K562 (cell line): ENCODE data around the gene C1orf116. TPM values are rescaled to one million over a fixed set of nuclear protein-coding genes. Genes with fewer than 3 reads are reported as not detected.

ENCODE experiments used
- ATAC-seq: fragments of 200-7000 bp; cut with Tn5 transposase; 3 replicates; pipeline ENCODE4 v1.9.1; 2020; ENCODE audit warnings: moderate library complexity
- BruUV-seq: library from RNA; stranded (reverse); fragments of 400-500 nt; replicated peaks from 2 replicates; lab custom pipeline; 2021; lab: Mats Ljungman, UMichigan
- CTCF ChIA-PET: fragments of 300-600 bp; formaldehyde crosslinking; extraction: SDS; loops from one replicate; lab custom pipeline; 2021; ENCODE audit warnings: low intra/inter-chr PET ratio; lab: Yijun Ruan, JAX
- POLR2A ChIA-PET: fragments of 300-600, 350-650 bp; sonication (Branson Sonifier 250); formaldehyde crosslinking; extraction: SDS; loops from one replicate; lab custom pipeline; 2021; ENCODE audit warnings: antibody characterized with exemption, inconsistent platforms; lab: Yijun Ruan, JAX
- DNase-seq, 4 experiments: peaks; one replicate each; pipeline versions ENCODE4 v3.0.0 to v3.0.0-alpha.2; 2011 to 2018; ENCODE audit warnings: low spot score in 3 of 4, mixed read lengths in 3 of 4; ENCODE audit errors: extremely low read depth in 1 of 4
- FAIRE-seq: peaks from 2 replicates; lab custom pipeline; 2011; peaks lifted over from hg19 to GRCh38; lab: Jason Lieb, UNC
- H2AFZ ChIP-seq: 2 replicates; pipeline ENCODE4 v1.6.0; 2011; ENCODE audit warnings: low read depth, low read length, control low read depth, inconsistent platforms
- H3K27ac ChIP-seq: fragments of 200-600 bp; 3 replicates; pipeline ENCODE4 v1.8.0; 2011; ENCODE audit warnings: low read depth, mild to moderate bottlenecking, control low read depth, inconsistent platforms, low read length, moderate library complexity, mixed read lengths; ENCODE audit errors: extremely low read depth
- H3K27me3 ChIP-seq, 2 experiments: fragments of 300-600 bp in 1 of 2; 2 replicates in 1 of 2; 3 replicates in 1 of 2; pipeline versions ENCODE4 v1.6.0 to v1.8.0; 2011; ENCODE audit warnings: inconsistent platforms in 2 of 2, low read length in 2 of 2, mild to moderate bottlenecking in 1 of 2, mixed read lengths in 1 of 2, moderate library complexity in 1 of 2; ENCODE audit not compliant: control insufficient read depth in 2 of 2, insufficient read depth in 2 of 2
- H3K36me3 ChIP-seq: fragments of 300-600 bp; 3 replicates; pipeline ENCODE4 v1.8.0; 2011; ENCODE audit warnings: mild to moderate bottlenecking, low read length, inconsistent platforms; ENCODE audit not compliant: control insufficient read depth, insufficient read depth
- H3K4me1 ChIP-seq, 2 experiments: fragments of 200-600 bp in 1 of 2; replicated peaks in 1 of 2; 2 replicates in 1 of 2; 3 replicates in 1 of 2; pipeline versions ENCODE4 v1.5.1 to v1.8.0; 2011; ENCODE audit warnings: inconsistent platforms in 2 of 2, low read length in 2 of 2, mild to moderate bottlenecking in 1 of 2, mixed read lengths in 1 of 2, moderate library complexity in 1 of 2; ENCODE audit not compliant: control insufficient read depth in 2 of 2, insufficient read depth in 2 of 2
- H3K4me2 ChIP-seq: 2 replicates; pipeline ENCODE4 v1.6.1; 2011; ENCODE audit warnings: low read length, control low read depth, inconsistent platforms, mixed read lengths; ENCODE audit not compliant: insufficient read depth
- H3K4me3 ChIP-seq: fragments of 200-600 bp; sonication (generic), shearing (Covaris generic); 2 replicates; pipeline ENCODE4 v1.5.1; 2016; ENCODE audit warnings: control low read depth, inconsistent platforms
- H3K79me2 ChIP-seq: fragments of 200-600 bp; 3 replicates; pipeline ENCODE4 v1.8.0; 2011; ENCODE audit warnings: low read length, inconsistent platforms; ENCODE audit not compliant: control insufficient read depth, insufficient read depth
- H3K9ac ChIP-seq, 2 experiments: 2 replicates each; pipeline versions ENCODE4 v1.6.0 to v1.6.1; 2011; ENCODE audit warnings: low read depth in 2 of 2, low read length in 2 of 2, control low read depth in 1 of 2, inconsistent platforms in 1 of 2, mild to moderate bottlenecking in 1 of 2, mixed read lengths in 1 of 2; ENCODE audit not compliant: insufficient read depth in 1 of 2
- H3K9me1 ChIP-seq: one replicate; pipeline ENCODE4 v1.6.0; 2011; ENCODE audit warnings: inconsistent platforms, mild to moderate bottlenecking, low read length, moderate library complexity; ENCODE audit not compliant: control insufficient read depth, insufficient read depth
- H3K9me3 ChIP-seq: replicated peaks from 2 replicates; pipeline ENCODE4 v1.5.1; 2011; ENCODE audit warnings: low read depth, low read length, inconsistent platforms; ENCODE audit not compliant: control insufficient read depth, insufficient read depth
- H4K20me1 ChIP-seq: replicated peaks from 2 replicates; pipeline ENCODE4 v1.6.1; 2011; ENCODE audit warnings: low read length, inconsistent platforms, mixed read lengths; ENCODE audit not compliant: control insufficient read depth, insufficient read depth
- ATF3 ChIP-seq, 2 experiments: fragments of 450-650 bp in 1 of 2; sonication (generic) in 1 of 2; formaldehyde crosslinking in 1 of 2; IDR thresholded peaks in 1 of 2; conservative IDR thresholded peaks in 1 of 2; 2 replicates each; pipeline versions ENCODE4 v1.6.1 to v1.8.1; 2016 to 2023; ENCODE audit warnings: mild to moderate bottlenecking in 2 of 2, moderate library complexity in 2 of 2, inconsistent platforms in 1 of 2, missing genetic modification reagents in 1 of 2
- E4F1 ChIP-seq: fragments of 250-450 bp; sonication (Bioruptor Pico); IDR thresholded peaks from 2 replicates; pipeline ENCODE4 v1.5.0; 2021; ENCODE audit warnings: mild to moderate bottlenecking, borderline replicate concordance
- JUND ChIP-seq, 2 experiments: IDR thresholded peaks; 2 replicates in 1 of 2; 3 replicates in 1 of 2; pipeline ENCODE4 v1.6.1; 2011; ENCODE audit warnings: borderline replicate concordance in 2 of 2, low read depth in 2 of 2, low read length in 2 of 2, improper control_type of control experiment in 1 of 2, missing biosample characterization in 1 of 2, missing genetic modification characterization in 1 of 2, missing genetic modification reagents in 1 of 2
- KAT8 ChIP-seq: fragments of 450-650 bp; IDR thresholded peaks from 2 replicates; pipeline ENCODE4 v1.6.1; 2016; ENCODE audit warnings: low read depth, mild to moderate bottlenecking
- NR2F6 ChIP-seq: fragments of 450-650 bp; formaldehyde crosslinking; IDR thresholded peaks from 2 replicates; pipeline ENCODE4 v1.4.0; 2020; ENCODE audit warnings: mild to moderate bottlenecking
- THAP7 ChIP-seq: fragments of 250-450 bp; sonication (Bioruptor Pico); IDR thresholded peaks from 2 replicates; pipeline ENCODE4 v1.5.0; 2021
- THRA ChIP-seq: fragments of 450-650 bp; IDR thresholded peaks from 2 replicates; pipeline ENCODE4 v1.6.1; 2017; ENCODE audit warnings: mild to moderate bottlenecking, moderate library complexity
- ZBED1 ChIP-seq: IDR thresholded peaks from 2 replicates; pipeline ENCODE4 v1.6.1; 2014
- ZNF140 ChIP-seq: fragments of 250-450 bp; sonication (Bioruptor Pico); IDR thresholded peaks from 2 replicates; pipeline ENCODE4 v1.8.0; 2021; ENCODE audit warnings: moderate library complexity, mild to moderate bottlenecking, inconsistent platforms
- ZNF436 ChIP-seq: fragments of 250-450, 450-650 bp; sonication (Bioruptor Pico); formaldehyde crosslinking; IDR thresholded peaks from 2 replicates; pipeline ENCODE4 v1.7.0; 2020; ENCODE audit warnings: mild to moderate bottlenecking
- ZNF583 ChIP-seq: fragments of 250-450 bp; sonication (Bioruptor Pico); IDR thresholded peaks from 2 replicates; pipeline ENCODE4 v1.4.0; 2020
- WGBS: fragments of 100-300 bp; shearing (Covaris generic); methylation state at CpG from one replicate; pipeline ENCODE4 v1.1.6; 2016; ENCODE audit warnings: low coverage, mixed read lengths; ENCODE audit not compliant: insufficient coverage; ENCODE audit errors: missing lambda C conversion rate; 5-methylcytosine and 5-hydroxymethylcytosine counted together
- in situ Hi-C: fragments of 300-500 bp; cut with MboI; formaldehyde crosslinking; loops from 4 replicates; pipeline ENCODE4 v1.15.0; 2018; ENCODE audit warnings: inconsistent platforms, mixed read lengths
- intact Hi-C: fragments of 100-400 bp; cut with micrococcal nuclease; formaldehyde crosslinking; loops from 2 replicates; pipeline ENCODE4 v1.14.2; 2022
- polyA plus RNA-seq, 8 experiments: library from polyadenylated mRNA; depleted of rRNA in 4 of 8; stranded (reverse) in 5 of 8; unstranded in 3 of 8; fragments of >200 nt; fragmentation: Nextera tagmentation in 2 of 8; fragmentation: Illumina TruSeq in 1 of 8; extraction: Ambion mirVana in 2 of 8; extraction: Trizol in 1 of 8; gene quantifications; 2 replicates each; pipeline versions ENCODE4 v1.2.1 to v1.2.3, GENCODE V29; 2011 to 2014; ENCODE audit warnings: inconsistent platforms in 1 of 8, missing spikeins in 1 of 8
- total RNA-seq, 7 experiments: library from RNA; depleted of rRNA in 6 of 7; stranded (reverse); fragments of >200 nt in 6 of 7; fragmentation: Illumina TruSeq in 2 of 7; extraction: Trizol in 2 of 7; gene quantifications; 2 replicates each; pipeline versions ENCODE4 v1.2.1 to v1.2.3, GENCODE V29; 2011 to 2021; ENCODE audit warnings: low replicate concordance in 1 of 7

Gene C1orf116
- total and polyA plus RNA-seq, 9 of the 15 experiments (the other 6 are each of a cell fraction or from before 2014, with no cell fraction given), result 0.62 to 3.0 (median 0.95) TPM

GRCh38 chr1:207015791-207016190 is 16.8 kb downstream of the C1orf116 start:
- H3K4me3 ChIP-seq, result no peak overlapping the region
- H3K9me1 ChIP-seq, result peaks cover 5% of the 10 kb centered on the region
- ChIA-PET POLR2A (interaction anchor here (1.4 kb wide), 1 partner anchor 56 kb away, joined by 3 read pairs; no protein-coding TSS in a partner anchor), CTCF (no interaction called here)
- H3K36me3 ChIP-seq, result no peaks in the 10 kb centered on the region
- in situ Hi-C loops (no loop called here), intact Hi-C loops (no loop called here)
- H3K79me2 ChIP-seq, result no peaks in the 10 kb centered on the region
- BruUV-seq, result no TSS peak
- H3K4me2 ChIP-seq, result no peak overlapping the region
- H3K9ac ChIP-seq, result no peak overlapping the region
- peak overlapping the region; percentile 9; the same call in 1 of the 2 replicates for H2AFZ ChIP-seq
- WGBS, result 64% methylated on average over 3 of the region's 3 CpGs
- ATAC-seq, result no peak
- no peaks in the 10 kb centered on the region for H3K27me3 ChIP-seq
- peaks cover 3% of the 10 kb centered on the region; the same call in 1 of the 2 replicates for H3K9me3 ChIP-seq
- TF ChIP-seq ZNF436 (CRISPR knock-in tag), result no peak
- TF ChIP-seq NR2F6 (CRISPR knock-in tag), result no peak
- no peak for TF ChIP-seq KAT8
- no peak for TF ChIP-seq JUND (IDR thresholded peaks at IDR 0.05; ENCODE audit: borderline replicate concordance, low read depth, low read length)
- 0 out of 3 replicates have a peak, but pooled peaks have one; percentile 8 for TF ChIP-seq JUND (tag; IDR thresholded peaks at IDR 0.05; ENCODE audit: borderline replicate concordance, low read depth, low read length)
- no peak for TF ChIP-seq ZBED1
- TF ChIP-seq THAP7 (CRISPR knock-in tag), result no peak
- TF ChIP-seq ZNF583, result no peak
- TF ChIP-seq THRA, result no peak
- TF ChIP-seq ZNF140 (CRISPR knock-in tag), result no peak
- no peak for TF ChIP-seq E4F1
- TF ChIP-seq ATF3 (IDR thresholded peaks at IDR 0.05), result peak; percentile 61; the same call in 1 of the 2 replicates
- no peak for TF ChIP-seq ATF3 (CRISPR knock-in tag; conservative IDR thresholded peaks at IDR 0.05)
- no peak for DNase-seq
- H3K4me1 ChIP-seq, result peaks cover 38 to 59% of the 10 kb centered on the region in 2 experiments
- H4K20me1 ChIP-seq, result no peaks in the 10 kb centered on the region
- no peak overlapping the region for H3K27ac ChIP-seq
- FAIRE-seq, result no peak
